GM21367 (cell line): ENCODE measurements around the gene IFI27L1.

Source experiments
- ATAC-seq: cut with Tn5 transposase; IDR thresholded peaks from one replicate; pipeline ENCODE4 v1.9.1; 2021; ENCODE audit not compliant: unreplicated experiment

Gene IFI27L1

GRCh38 chr14:94113490-94113889 is 32.4 kb downstream of the IFI27L1 start:
- ATAC-seq: no peak

- no peak for ATAC-seq
Measured at GRCh38 chr14:94113908-94114588, 32.9 kb downstream of the IFI27L1 start.

- no peak for ATAC-seq
Measured at GRCh38 chr14:94114589-94115057, 33.5 kb downstream of the IFI27L1 start.

- ATAC-seq: no peak
Measured at GRCh38 chr14:94115058-94115591, 34.0 kb downstream of the IFI27L1 start.

GRCh38 chr14:94115631-94116030 is 34.5 kb downstream of the IFI27L1 start:
- no peak for ATAC-seq

GRCh38 chr14:94116701-94117100 is 35.6 kb downstream of the IFI27L1 start:
- no peak for ATAC-seq

- ATAC-seq: no peak
Measured at GRCh38 chr14:94117856-94118255, 36.7 kb downstream of the IFI27L1 start.

GRCh38 chr14:94119071-94119470 is 38.0 kb downstream of the IFI27L1 start:
- no peak for ATAC-seq

GRCh38 chr14:94120667-94121340 is 39.7 kb downstream of the IFI27L1 start:
- ATAC-seq: no peak

GRCh38 chr14:94121485-94121884 is 40.4 kb downstream of the IFI27L1 start:
- ATAC-seq: no peak

GRCh38 chr14:94122438-94122837 is 41.3 kb downstream of the IFI27L1 start:
- ATAC-seq: no peak

GRCh38 chr14:94123296-94123695 is 42.2 kb downstream of the IFI27L1 start:
- ATAC-seq: no peak

- no peak for ATAC-seq
Measured at GRCh38 chr14:94123868-94124267, 42.8 kb downstream of the IFI27L1 start.

- ATAC-seq: no peak
Measured at GRCh38 chr14:94124582-94125377, 43.7 kb downstream of the IFI27L1 start.

- no peak for ATAC-seq
Measured at GRCh38 chr14:94125659-94126418, 44.7 kb downstream of the IFI27L1 start.

GRCh38 chr14:94126419-94126677 is 45.2 kb downstream of the IFI27L1 start:
- ATAC-seq: no peak

GRCh38 chr14:94126800-94127199 is 45.7 kb downstream of the IFI27L1 start:
- no peak for ATAC-seq

GRCh38 chr14:94127330-94127729 is 46.2 kb downstream of the IFI27L1 start:
- no peak for ATAC-seq

- ATAC-seq: no peak
Measured at GRCh38 chr14:94128216-94128839, 47.2 kb downstream of the IFI27L1 start.

- peak; percentile 97 for ATAC-seq
Measured at GRCh38 chr14:94129111-94129757, 48.1 kb downstream of the IFI27L1 start, which contains the start of gene IFI27L2. Gene IFI27L2, minus strand, starts transcription at chr14:94129604. Its CDS starts 40 bp downstream, at chr14:94129564.
